Thoracic aorta endothelial cell (primary cell): Measurements from ENCODE around the gene SAFB2. TPM values are rescaled to one million over a fixed set of nuclear protein-coding genes. Genes with fewer than 3 reads are reported as not detected.

Experiments
- small RNA-seq: library from RNA; depleted of rRNA; stranded (forward); fragments of <200 nt; gene quantifications from one replicate; pipeline ENCODE3, GENCODE V24; 2012
- total RNA-seq: library from RNA; depleted of rRNA; stranded (reverse); fragments of >200 nt; gene quantifications from 2 replicates; pipeline ENCODE4 v1.2.3, GENCODE V29; 2012

SAFB2 gene
- 46.7 and 58.9 TPM in 2 replicates for total RNA-seq

DNA sequence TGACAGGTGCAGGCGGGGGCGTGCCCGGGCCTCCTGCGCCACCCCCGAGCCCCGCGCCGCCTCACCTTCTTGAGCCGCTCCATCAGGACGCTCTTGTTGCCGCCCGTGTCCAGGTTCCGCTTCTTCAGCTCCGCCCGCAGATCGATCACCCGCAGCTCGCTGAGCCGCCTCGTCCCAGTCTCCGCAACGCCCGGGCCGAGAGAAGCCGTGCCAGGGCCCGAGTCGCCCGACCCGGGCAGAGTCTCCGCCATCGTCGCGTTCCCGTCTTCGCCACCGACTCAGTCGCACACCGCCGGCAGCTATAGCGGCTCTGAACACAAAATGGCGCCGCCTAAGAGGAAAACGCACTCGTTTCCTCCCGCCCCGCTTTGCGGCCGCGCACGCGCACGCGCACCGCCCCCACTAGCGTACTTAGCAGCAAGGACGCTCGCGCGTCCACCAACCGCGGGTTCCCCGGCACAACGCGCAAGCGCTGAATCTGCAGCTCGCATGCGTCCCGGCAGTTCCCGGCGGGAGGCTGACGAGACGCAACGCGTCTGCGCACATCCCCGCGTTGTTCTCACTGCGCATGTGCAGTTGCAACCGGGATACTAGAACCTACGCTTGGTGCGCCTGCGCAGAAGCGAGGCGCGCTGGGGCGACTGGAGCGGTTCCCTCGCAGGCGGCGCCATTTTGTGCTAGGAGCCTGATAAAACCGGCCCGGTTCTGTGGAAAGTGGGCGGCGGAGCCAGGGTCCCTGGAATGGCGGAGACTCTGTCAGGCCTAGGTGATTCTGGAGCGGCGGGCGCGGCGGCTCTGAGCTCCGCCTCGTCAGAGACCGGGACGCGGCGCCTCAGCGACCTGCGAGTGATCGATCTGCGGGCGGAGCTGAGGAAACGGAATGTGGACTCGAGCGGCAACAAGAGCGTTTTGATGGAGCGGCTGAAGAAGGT lies at the start of gene SAFB2, which contains the start of gene SAFB:
TSS of gene SAFB2 (minus strand) at position 312 of the 932 bp plus-strand sequence. CDS start at position 251, 61 bp downstream.
TSS of gene SAFB (plus strand) at position 619 of the 932 bp plus-strand sequence. CDS start at position 742, 123 bp downstream.

DNA sequence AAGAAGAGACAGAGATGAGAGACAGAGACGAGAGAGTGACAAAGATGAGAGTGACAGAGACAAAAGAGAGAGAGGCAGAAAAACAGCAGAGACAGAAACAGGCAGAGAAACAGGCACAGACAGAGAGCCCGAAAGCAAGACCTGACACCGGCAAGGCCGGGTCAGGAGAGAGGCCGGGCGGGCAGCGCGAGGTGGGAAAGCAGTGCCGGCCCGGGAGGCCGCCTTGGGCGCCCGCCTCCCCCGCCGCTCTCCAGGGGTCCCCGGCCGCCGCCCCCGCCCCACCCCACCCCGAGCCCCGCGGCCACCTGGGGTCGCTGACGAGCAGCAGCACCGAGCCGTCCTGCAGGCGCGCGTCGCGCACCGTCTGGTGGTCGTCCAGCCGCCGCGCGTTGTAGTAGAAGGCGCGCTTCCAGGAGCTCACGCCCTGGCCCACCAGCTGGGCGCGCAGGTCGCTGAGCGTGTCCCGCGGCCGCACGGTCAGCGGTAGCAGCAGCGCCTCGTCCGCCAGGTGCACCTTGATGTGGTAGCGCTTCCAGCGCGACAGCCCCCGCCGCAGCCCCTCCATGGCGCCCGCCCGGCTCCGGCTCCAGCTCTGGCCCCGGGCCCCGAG lies 55.1 kb downstream of the SAFB2 start, which contains the start of gene TINCR:
TSS of gene TINCR (minus strand) at position 594 of the 610 bp plus-strand sequence.

Small RNAs within 50 kb of the gene (small RNA-seq; reads per million reads assigned to genes)
- not detected for gene SNRPEP4

Other genes with a start within 250 kb of the SAFB2 start
- not detected in 2 replicates for gene ZNRF4, start 167.4 kb downstream of the SAFB2 start, total RNA-seq
- gene TINCR, start 54.8 kb downstream of the SAFB2 start, total RNA-seq = not detected in 2 replicates
- 71.7 and 82.0 TPM in 2 replicates for gene SAFB, start 307 bp upstream of the SAFB2 start, total RNA-seq
- 18.9 and 19.5 TPM in 2 replicates for gene MICOS13, start 57.7 kb upstream of the SAFB2 start, total RNA-seq
- gene HSD11B1L, start 58.3 kb upstream of the SAFB2 start, total RNA-seq = 3.2 and 3.5 TPM in 2 replicates
- 229 and 241 TPM in 2 replicates for gene RPL36, start 67.5 kb upstream of the SAFB2 start, total RNA-seq
- gene LONP1, start 97.4 kb upstream of the SAFB2 start, total RNA-seq = 91.6 and 92.0 TPM in 2 replicates
- gene CATSPERD, start 97.9 kb upstream of the SAFB2 start, total RNA-seq = not detected in 2 replicates
- 0.40 and 0.65 TPM in 2 replicates for gene PRR22, start 162.0 kb upstream of the SAFB2 start, total RNA-seq
- 20.0 and 28.7 TPM in 2 replicates for gene DUS3L, start 168.4 kb upstream of the SAFB2 start, total RNA-seq
- gene NRTN, start 182.3 kb upstream of the SAFB2 start, total RNA-seq = not detected in 2 replicates
- not detected in 2 replicates for gene FUT6, start 216.9 kb upstream of the SAFB2 start, total RNA-seq
- not detected in 2 replicates for gene FUT3, start 228.7 kb upstream of the SAFB2 start, total RNA-seq
- gene FUT5, start 247.8 kb upstream of the SAFB2 start, total RNA-seq = not detected in 2 replicates